Upper lobe of right lung (tissue), 1 donor: ENCODE results near the gene SUCO. TPM values are rescaled to one million over a fixed set of nuclear protein-coding genes. Genes with fewer than 3 reads are reported as not detected.

ENCODE experiments used
- ATAC-seq: fragments of 200-7000 bp; cut with Tn5 transposase; one replicate; pipeline ENCODE4 v1.9.1; 2020; ENCODE audit warnings: mild to moderate bottlenecking, moderate library complexity
- DNase-seq: peaks from one replicate; pipeline ENCODE4 v3.0.0-alpha.2; 2020
- H3K27ac ChIP-seq: fragments of 200-600 bp; one replicate; pipeline ENCODE4 v1.8.0; 2022
- H3K27me3 ChIP-seq: fragments of 200-600 bp; one replicate; pipeline ENCODE4 v1.8.0; 2022; ENCODE audit warnings: mild to moderate bottlenecking
- H3K36me3 ChIP-seq: fragments of 200-600 bp; one replicate; pipeline ENCODE4 v1.8.0; 2022
- H3K4me1 ChIP-seq: fragments of 200-600 bp; one replicate; pipeline ENCODE4 v1.8.0; 2022
- H3K4me3 ChIP-seq: fragments of 200-600 bp; one replicate; pipeline ENCODE4 v1.8.0; 2022; ENCODE audit warnings: mild to moderate bottlenecking
- H3K9me3 ChIP-seq: fragments of 200-600 bp; one replicate; pipeline ENCODE4 v1.8.0; 2022
- intact Hi-C: fragments of 100-400 bp; cut with DNase I; formaldehyde crosslinking; loops from one replicate; pipeline ENCODE4 v1.11.0; 2022
- total RNA-seq: library from RNA; stranded (reverse); fragmentation: NEBNext Ultra II Directional; extraction: Animal tissue kit (Norgen Biotek cat#: 25700); gene quantifications from one replicate; pipeline ENCODE4 v1.2.1, GENCODE V29; 2021
- TF ChIP-seq, protein P1 (sequence below): fragments of 200-600 bp; IDR thresholded peaks from one replicate; pipeline ENCODE4 v1.8.0; 2022; ENCODE audit warnings: antibody characterized with exemption
- donor health status: DM: no; HTN: yes; CAD: no; lungs with severe emphysema.

SUCO gene
- total RNA-seq, 1 donor from 2014 or later, result 34.1 TPM

DNA sequence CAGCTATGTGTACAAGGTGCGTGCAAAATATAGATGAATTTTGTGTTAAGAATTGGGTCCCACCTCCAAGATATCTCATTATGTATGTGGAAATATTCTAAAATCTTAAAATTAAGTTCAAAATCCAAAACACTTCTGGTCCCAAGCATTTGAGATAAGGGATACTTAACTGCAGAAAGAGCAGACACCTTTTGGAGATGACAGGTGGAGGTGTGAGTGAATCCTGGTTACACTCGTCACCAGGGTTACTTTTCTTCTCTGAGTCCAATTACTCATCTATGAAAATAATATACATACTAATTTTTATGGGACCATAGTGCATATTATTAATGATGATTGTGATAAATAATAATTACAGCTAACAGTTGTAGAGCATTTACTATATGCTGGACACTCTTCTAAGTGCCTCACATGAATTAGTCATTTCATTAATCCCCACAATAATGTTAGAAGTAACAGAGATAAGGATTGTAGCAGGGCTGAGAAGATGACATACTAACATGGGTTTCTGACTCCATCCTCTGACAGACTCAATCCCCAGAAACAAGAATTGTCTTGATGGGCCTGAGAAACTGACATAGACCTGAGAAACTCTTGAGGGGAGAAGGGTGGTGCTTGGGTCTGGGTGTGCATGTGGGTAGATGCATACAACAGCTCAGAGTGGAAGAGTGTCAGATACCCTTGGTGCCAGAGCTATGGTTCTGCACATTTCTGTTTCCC lies 117.7 kb downstream of the SUCO start:
- H3K4me3 ChIP-seq, result no peak overlapping the region
- no peak for DNase-seq
- no peaks in the 10 kb centered on the region for H3K36me3 ChIP-seq
- intact Hi-C loops, result no loop called here
- TF ChIP-seq, protein P1, sequence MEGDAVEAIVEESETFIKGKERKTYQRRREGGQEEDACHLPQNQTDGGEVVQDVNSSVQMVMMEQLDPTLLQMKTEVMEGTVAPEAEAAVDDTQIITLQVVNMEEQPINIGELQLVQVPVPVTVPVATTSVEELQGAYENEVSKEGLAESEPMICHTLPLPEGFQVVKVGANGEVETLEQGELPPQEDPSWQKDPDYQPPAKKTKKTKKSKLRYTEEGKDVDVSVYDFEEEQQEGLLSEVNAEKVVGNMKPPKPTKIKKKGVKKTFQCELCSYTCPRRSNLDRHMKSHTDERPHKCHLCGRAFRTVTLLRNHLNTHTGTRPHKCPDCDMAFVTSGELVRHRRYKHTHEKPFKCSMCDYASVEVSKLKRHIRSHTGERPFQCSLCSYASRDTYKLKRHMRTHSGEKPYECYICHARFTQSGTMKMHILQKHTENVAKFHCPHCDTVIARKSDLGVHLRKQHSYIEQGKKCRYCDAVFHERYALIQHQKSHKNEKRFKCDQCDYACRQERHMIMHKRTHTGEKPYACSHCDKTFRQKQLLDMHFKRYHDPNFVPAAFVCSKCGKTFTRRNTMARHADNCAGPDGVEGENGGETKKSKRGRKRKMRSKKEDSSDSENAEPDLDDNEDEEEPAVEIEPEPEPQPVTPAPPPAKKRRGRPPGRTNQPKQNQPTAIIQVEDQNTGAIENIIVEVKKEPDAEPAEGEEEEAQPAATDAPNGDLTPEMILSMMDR, result no peak
- no peaks in the 10 kb centered on the region for H3K4me1 ChIP-seq
- no peaks in the 10 kb centered on the region for H3K9me3 ChIP-seq
- ATAC-seq, result no peak
- no peaks in the 10 kb centered on the region for H3K27me3 ChIP-seq
- H3K27ac ChIP-seq, result no peak overlapping the region

DNA sequence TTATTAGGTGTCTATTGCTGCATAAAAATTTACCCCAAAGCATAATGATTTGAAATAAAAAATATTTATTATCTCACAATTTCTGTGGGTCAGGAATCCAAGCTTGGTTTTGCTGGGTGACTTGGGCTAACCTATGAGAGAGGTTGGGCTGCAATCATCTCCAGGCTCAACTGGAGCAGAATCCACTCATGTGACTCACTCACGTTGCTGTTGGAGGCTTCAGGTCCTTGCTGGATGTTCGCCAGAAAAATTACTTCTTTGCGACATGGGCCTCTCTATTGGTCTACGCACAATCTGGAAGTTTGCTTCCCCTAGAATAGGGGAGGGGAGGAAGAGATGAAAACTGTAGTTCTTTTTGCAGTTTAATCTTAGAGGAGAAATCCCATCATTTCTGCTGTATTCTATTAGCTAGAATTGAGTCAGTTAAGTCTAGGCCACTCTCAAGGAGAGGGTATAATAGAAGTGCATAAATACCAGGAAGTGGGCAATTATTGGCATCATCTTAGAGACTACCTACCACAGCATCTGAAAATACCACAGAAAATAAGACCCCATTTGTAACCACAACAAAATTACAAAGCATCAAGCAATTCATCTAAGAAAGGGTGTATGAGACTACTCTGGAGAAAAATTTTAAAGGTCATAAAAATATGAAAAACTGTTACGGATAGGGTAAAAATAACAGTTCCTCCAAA lies 120.2 kb downstream of the SUCO start:
- no peaks in the 10 kb centered on the region for H3K27me3 ChIP-seq
- intact Hi-C loops, result no loop called here
- no peaks in the 10 kb centered on the region for H3K4me1 ChIP-seq
- TF ChIP-seq, protein P1, result no peak
- DNase-seq (no peak), ATAC-seq (no peak)
- H3K9me3 ChIP-seq, result no peaks in the 10 kb centered on the region
- no peak overlapping the region for H3K27ac ChIP-seq
- H3K4me3 ChIP-seq, result no peak overlapping the region
- H3K36me3 ChIP-seq, result no peaks in the 10 kb centered on the region

DNA sequence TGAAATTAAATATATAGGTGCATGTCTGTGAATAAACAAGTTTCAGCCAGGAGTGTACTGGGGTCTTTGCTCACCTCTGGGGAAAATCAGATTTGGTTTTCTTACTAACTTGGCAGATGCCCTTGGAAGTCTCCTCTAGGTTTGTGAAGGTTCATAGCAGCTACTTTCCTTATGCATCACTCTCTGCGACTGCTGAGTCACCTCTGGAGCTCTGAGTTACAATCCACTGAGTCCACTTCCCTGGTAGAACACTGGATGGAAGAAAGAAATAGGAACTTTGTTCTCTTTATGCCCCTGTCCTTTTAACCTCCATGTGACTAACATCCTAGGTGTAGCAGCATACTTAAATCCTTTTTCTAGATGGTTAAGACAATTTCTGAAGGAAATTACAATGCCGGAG lies 121.6 kb downstream of the SUCO start:
- intact Hi-C loops, result no loop called here

DNA sequence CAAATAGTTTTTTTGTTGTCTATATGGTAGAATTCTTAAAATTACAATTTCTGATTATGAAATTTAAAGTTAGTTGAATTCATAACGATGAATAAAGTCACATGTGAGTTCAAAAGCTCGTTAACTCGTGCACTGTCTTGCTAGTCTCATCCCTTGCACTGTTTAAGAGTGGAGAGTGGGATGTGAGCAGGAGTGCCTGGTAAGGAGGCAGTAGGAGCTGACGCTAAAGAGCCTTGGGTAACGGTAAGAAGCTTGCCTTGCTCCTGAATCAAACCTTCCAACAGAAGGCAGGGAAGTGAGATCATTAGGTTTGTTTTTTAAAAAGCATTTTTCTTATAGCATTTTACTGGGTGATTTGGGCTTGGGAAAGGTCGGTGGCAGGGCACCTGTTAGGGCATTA lies 123.6 kb downstream of the SUCO start:
- intact Hi-C loops, result no loop called here

More for the DNA sequence above, 121.6 kb downstream of the SUCO start:
- H3K27ac ChIP-seq, result no peak overlapping the region
- no peak for DNase-seq
- no peaks in the 10 kb centered on the region for H3K27me3 ChIP-seq
- TF ChIP-seq, protein P1, result no peak
- no peaks in the 10 kb centered on the region for H3K9me3 ChIP-seq
- no peaks in the 10 kb centered on the region for H3K4me1 ChIP-seq
- no peak overlapping the region for H3K4me3 ChIP-seq
- ATAC-seq, result no peak
- H3K36me3 ChIP-seq, result no peaks in the 10 kb centered on the region

GRCh38 chr1:172657586-172657985 lies 124.6 kb downstream of the SUCO start:
- Histone ChIP-seq H3K4me3 (no peak overlapping the region), H3K4me1 (no peaks in the 10 kb centered on the region), H3K27ac (no peak overlapping the region), H3K9me3 (no peaks in the 10 kb centered on the region), H3K36me3 (no peaks in the 10 kb centered on the region), H3K27me3 (no peaks in the 10 kb centered on the region)
- ATAC-seq (no peak), DNase-seq (no peak)
- TF ChIP-seq, protein P1, result no peak
- intact Hi-C loops, result no loop called here

More for the DNA sequence above, 123.6 kb downstream of the SUCO start:
- Histone ChIP-seq H3K36me3 (no peaks in the 10 kb centered on the region), H3K27ac (no peak overlapping the region), H3K4me1 (no peaks in the 10 kb centered on the region), H3K27me3 (no peaks in the 10 kb centered on the region), H3K9me3 (no peaks in the 10 kb centered on the region), H3K4me3 (no peak overlapping the region)
- ATAC-seq (no peak), DNase-seq (no peak)
- TF ChIP-seq, protein P1, result no peak
